ENCODE results near the gene JARID2.

GRCh38 chr6:15376900-15377487 lies 131.1 kb downstream of the JARID2 start:
- TF ChIP-seq CTCF (tag by site-specific recombination; IDR thresholded peaks at IDR 0.05) (no peak), ZNF660 (tag by site-specific recombination; IDR thresholded peaks at IDR 0.05) (no peak), IKZF3 (tag by site-specific recombination; IDR thresholded peaks at IDR 0.05) (no peak), ZNF311 (tag by site-specific recombination; IDR thresholded peaks at IDR 0.05; ENCODE audit: borderline replicate concordance) (no peak), ZNF175 (tag by site-specific recombination; IDR thresholded peaks at IDR 0.05) (no peak), ZNF174 (tag by site-specific recombination; IDR thresholded peaks at IDR 0.05) (no peak), ZNF768 (tag by site-specific recombination; IDR thresholded peaks at IDR 0.05) (no peak), EGR2 (tag by site-specific recombination; IDR thresholded peaks at IDR 0.05; ENCODE audit: low read depth) (no peak), KLF8 (tag by site-specific recombination; IDR thresholded peaks at IDR 0.05) (no peak), YY1 (tag by site-specific recombination; IDR thresholded peaks at IDR 0.05) (no peak)
